ENCODE measurements around the gene ZNF764. TPM values are rescaled to one million over a fixed set of nuclear protein-coding genes. Genes with fewer than 3 reads are reported as not detected.

ZNF764 gene
- total RNA-seq, 1 experiment from 2014 or later: 8.3 TPM

GRCh38 chr16:30555315-30556124 is 2.7 kb downstream of the ZNF764 start:
- Mint-ChIP-seq H3K27ac (ENCODE audit: low read depth, unreplicated experiment) (no peak overlapping the region), H3K4me3 (ENCODE audit: unreplicated experiment) (peak overlapping the region; percentile 77), H3K27me3 (ENCODE audit: insufficient read depth, unreplicated experiment) (no peaks in the 10 kb centered on the region), H3K4me1 (ENCODE audit: insufficient read depth, unreplicated experiment) (peaks cover 5% of the 10 kb centered on the region), H3K9me3 (ENCODE audit: unreplicated experiment) (no peaks in the 10 kb centered on the region), H3K36me3 (ENCODE audit: insufficient read depth, unreplicated experiment) (peaks cover 32% of the 10 kb centered on the region)
- ChIA-PET POLR2A (interaction anchor here (4.5 kb wide), 1 partner anchor 21 kb away, joined by 104 read pairs; the partner anchor contains the start of gene ZNF747), CTCF (interaction anchor here (0.6 to 1.7 kb wide), 2 partner anchors 14 to 126 kb away, joined by 3 to 6 read pairs; partner anchors contain the start of gene DCTPP1)
- intact Hi-C loops (cut with micrococcal nuclease): no loop called here
- no peak for DNase-seq (ENCODE audit: unreplicated experiment)
- BruUV-seq (replicated peaks): no TSS peak
- TF ChIP-seq CTCF (IDR thresholded peaks at IDR 0.05; ENCODE audit: unreplicated experiment): no peak

- DNase-seq (ENCODE audit: unreplicated experiment): no peak
- ChIA-PET CTCF (interaction anchor here (0.6 to 1.7 kb wide), 4 partner anchors 14 to 135 kb away, joined by 3 to 6 read pairs (median 4); partner anchors contain the start of gene DCTPP1), POLR2A (interaction anchor here (0.7 to 1.0 kb wide), 4 partner anchors 18 to 125 kb away, joined by 3 to 5 read pairs (median 4); partner anchors contain the start of genes DCTPP1 and ZNF785)
- TF ChIP-seq CTCF (IDR thresholded peaks at IDR 0.05; ENCODE audit: unreplicated experiment): no peak
- intact Hi-C loops (cut with micrococcal nuclease): no loop called here
- Mint-ChIP-seq H3K4me3 (ENCODE audit: unreplicated experiment) (no peak overlapping the region), H3K9me3 (ENCODE audit: unreplicated experiment) (no peaks in the 10 kb centered on the region), H3K4me1 (ENCODE audit: insufficient read depth, unreplicated experiment) (peaks cover 5% of the 10 kb centered on the region), H3K27ac (ENCODE audit: low read depth, unreplicated experiment) (no peak overlapping the region), H3K36me3 (ENCODE audit: insufficient read depth, unreplicated experiment) (peaks cover 32% of the 10 kb centered on the region), H3K27me3 (ENCODE audit: insufficient read depth, unreplicated experiment) (no peaks in the 10 kb centered on the region)
- no TSS peak for BruUV-seq (replicated peaks)
Observed at GRCh38 chr16:30554557-30555314, 3.4 kb downstream of the ZNF764 start.

- H3K36me3 Mint-ChIP-seq (ENCODE audit: insufficient read depth, unreplicated experiment): peaks cover 32% of the 10 kb centered on the region
- no peak overlapping the region for H3K27ac Mint-ChIP-seq (ENCODE audit: low read depth, unreplicated experiment)
- no TSS peak for BruUV-seq (replicated peaks)
- ChIA-PET CTCF (interaction anchor here (1.0 to 1.7 kb wide), 3 partner anchors 17 to 124 kb away, joined by 3 to 6 read pairs (median 5); partner anchors contain the start of gene DCTPP1), POLR2A (no interaction called here)
- DNase-seq (ENCODE audit: unreplicated experiment): no peak
- no peak for TF ChIP-seq CTCF (IDR thresholded peaks at IDR 0.05; ENCODE audit: unreplicated experiment)
- peaks cover 5% of the 10 kb centered on the region for H3K4me1 Mint-ChIP-seq (ENCODE audit: insufficient read depth, unreplicated experiment)
- no peaks in the 10 kb centered on the region for H3K27me3 Mint-ChIP-seq (ENCODE audit: insufficient read depth, unreplicated experiment)
- no peak overlapping the region for H3K4me3 Mint-ChIP-seq (ENCODE audit: unreplicated experiment)
- intact Hi-C loops (cut with micrococcal nuclease): no loop called here
- H3K9me3 Mint-ChIP-seq (ENCODE audit: unreplicated experiment): no peaks in the 10 kb centered on the region
Observed at GRCh38 chr16:30553393-30553899, 4.7 kb downstream of the ZNF764 start.

GRCh38 chr16:30552956-30553355 is 5.2 kb downstream of the ZNF764 start:
- Mint-ChIP-seq H3K4me1 (ENCODE audit: insufficient read depth, unreplicated experiment) (peaks cover 5% of the 10 kb centered on the region), H3K9me3 (ENCODE audit: unreplicated experiment) (no peaks in the 10 kb centered on the region), H3K36me3 (ENCODE audit: insufficient read depth, unreplicated experiment) (peaks cover 32% of the 10 kb centered on the region), H3K4me3 (ENCODE audit: unreplicated experiment) (no peak overlapping the region), H3K27me3 (ENCODE audit: insufficient read depth, unreplicated experiment) (no peaks in the 10 kb centered on the region), H3K27ac (ENCODE audit: low read depth, unreplicated experiment) (no peak overlapping the region)
- no TSS peak for BruUV-seq (replicated peaks)
- TF ChIP-seq CTCF (IDR thresholded peaks at IDR 0.05; ENCODE audit: unreplicated experiment): no peak
- CTCF ChIA-PET: interaction anchor here (1.0 to 1.2 kb wide), 2 partner anchors 17 to 123 kb away, joined by 3 to 5 read pairs; partner anchors contain the start of gene DCTPP1
- POLR2A ChIA-PET: no interaction called here
- no peak for DNase-seq (ENCODE audit: unreplicated experiment)
- intact Hi-C loops (cut with micrococcal nuclease): no loop called here
